ENCODE results near the gene LIN28B.

- TF ChIP-seq CTCF (conservative IDR thresholded peaks at IDR 0.05; ENCODE audit: low read depth, low read length) (no peak), CEBPB (IDR thresholded peaks at IDR 0.05; ENCODE audit: low read depth, low read length) (no peak), BHLHE40 (IDR thresholded peaks at IDR 0.05; ENCODE audit: low read depth, low read length) (no peak), NFE2L2 (IDR thresholded peaks at IDR 0.05; ENCODE audit: low read depth, low read length) (no peak), USF2 (IDR thresholded peaks at IDR 0.05; ENCODE audit: low read depth, low read length) (no peak)
Measured at GRCh38 chr6:105108631-105109262, 151.8 kb downstream of the LIN28B start.
